A549 (cell line): ENCODE data around the gene NR1D1.

Experiments
- CTCF ChIP-seq: fragments of >200 bp; sonication (Bioruptor Twin); formaldehyde crosslinking; IDR thresholded peaks from 3 replicates; pipeline ENCODE4 v1.5.1; 2016
- EP300 ChIP-seq, 2 experiments: fragments of >200 bp; sonication (Bioruptor Twin); formaldehyde crosslinking; IDR thresholded peaks; 2 replicates in 1 of 2; 3 replicates in 1 of 2; pipeline ENCODE4 v1.6.1; 2016 to 2017
- HDAC2 ChIP-seq: fragments of 200-600 bp; sonication (generic); IDR thresholded peaks from 2 replicates; pipeline ENCODE4 v1.6.1; 2016
- JUN ChIP-seq, 2 experiments: fragments of >200 bp; sonication (Bioruptor Twin); formaldehyde crosslinking; IDR thresholded peaks; 2 replicates in 1 of 2; 3 replicates in 1 of 2; pipeline ENCODE4 v1.6.1; 2016 to 2017
- MAX ChIP-seq: IDR thresholded peaks from 2 replicates; pipeline ENCODE4 v1.6.1; 2012
- MYC ChIP-seq: IDR thresholded peaks from 2 replicates; pipeline ENCODE4 v1.6.1; 2012; ENCODE audit warnings: mild to moderate bottlenecking, inconsistent platforms, low read length, improper control_type of control experiment, borderline replicate concordance
- POLR2A ChIP-seq: IDR thresholded peaks from 2 replicates; pipeline ENCODE4 v1.6.1; 2012; ENCODE audit warnings: mild to moderate bottlenecking, low read length
- RFX5 ChIP-seq: fragments of 450-650 bp; IDR thresholded peaks from 2 replicates; pipeline ENCODE4 v1.7.1; 2014; ENCODE audit warnings: antibody characterized with exemption, mild to moderate bottlenecking, moderate library complexity
- TP53 ChIP-seq: fragments of 250-450 bp; sonication (Bioruptor Pico); IDR thresholded peaks from 2 replicates; pipeline ENCODE4 v1.5.0; 2021; ENCODE audit warnings: mild to moderate bottlenecking, moderate library complexity
- ZFP36 ChIP-seq: fragments of 450-650 bp; IDR thresholded peaks from 2 replicates; pipeline ENCODE4 v1.6.1; 2014; ENCODE audit warnings: borderline replicate concordance; ENCODE audit not compliant: partially characterized antibody

GRCh38 chr17:40093005-40093579 lies 7.3 kb downstream of the NR1D1 start:
- no peak for TF ChIP-seq EP300 (IDR thresholded peaks at IDR 0.05)
- TF ChIP-seq CTCF = no peak
- TF ChIP-seq RFX5 = no peak
- TF ChIP-seq MYC = no peak
- TF ChIP-seq ZFP36 = no peak
- no peak for TF ChIP-seq MAX
- TF ChIP-seq TP53 (CRISPR knock-in tag) = no peak
- no peak for TF ChIP-seq JUN (IDR thresholded peaks at IDR 0.05)
- TF ChIP-seq POLR2A = no peak
- no peak for TF ChIP-seq HDAC2
